H1 (cell line): ENCODE measurements around the gene ISOC2. TPM values are rescaled to one million over a fixed set of nuclear protein-coding genes. Genes with fewer than 3 reads are reported as not detected.

Source experiments
- CTCF ChIA-PET: fragments of 300-600 bp; sonication (Branson Sonifier 250); formaldehyde crosslinking; loops from one replicate; lab custom pipeline; 2021; ENCODE audit not compliant: partially characterized antibody; lab: Charles Lee
- POLR2A ChIA-PET: fragments of 300-600 bp; sonication (Branson Sonifier 250); formaldehyde crosslinking; loops from one replicate; lab custom pipeline; 2021; ENCODE audit warnings: inconsistent platforms; ENCODE audit not compliant: partially characterized antibody; lab: Charles Lee
- DNase-seq, 2 experiments: peaks; one replicate each; pipeline versions ENCODE4 v3.0.0 to v3.0.0-alpha.2; 2010 to 2022; ENCODE audit warnings: low spot score in 2 of 2, low read depth in 1 of 2, mixed read lengths in 1 of 2
- FAIRE-seq: peaks from 2 replicates; lab custom pipeline; 2011; peaks lifted over from hg19 to GRCh38; lab: Jason Lieb, UNC
- H2AFZ ChIP-seq: 2 replicates; pipeline ENCODE4 v1.8.1; 2012; ENCODE audit warnings: low read length, inconsistent platforms
- H2AK5ac ChIP-seq: 2 replicates; pipeline ENCODE4 v1.6.1; 2013; ENCODE audit warnings: low read depth, low read length
- H2BK120ac ChIP-seq: replicated peaks from 2 replicates; pipeline ENCODE3; 2013; ENCODE audit warnings: low read depth, low read length, inconsistent platforms
- H2BK12ac ChIP-seq: 2 replicates; pipeline ENCODE4 v1.6.1; 2013; ENCODE audit warnings: low read depth, low read length
- H2BK15ac ChIP-seq: 2 replicates; pipeline ENCODE4 v1.6.1; 2013; ENCODE audit warnings: low read length
- H2BK20ac ChIP-seq: 2 replicates; pipeline ENCODE4 v1.6.1; 2013; ENCODE audit warnings: low read length
- H2BK5ac ChIP-seq: 2 replicates; pipeline ENCODE4 v1.6.1; 2013; ENCODE audit warnings: low read depth, low read length
- H3K14ac ChIP-seq: 2 replicates; pipeline ENCODE4 v1.6.1; 2013; ENCODE audit warnings: inconsistent platforms; ENCODE audit not compliant: insufficient read length
- H3K18ac ChIP-seq: 2 replicates; pipeline ENCODE4 v1.6.1; 2013; ENCODE audit warnings: low read length; ENCODE audit errors: extremely low read depth
- H3K23ac ChIP-seq: 2 replicates; pipeline ENCODE4 v1.6.1; 2013; ENCODE audit warnings: inconsistent platforms; ENCODE audit not compliant: insufficient read length
- H3K23me2 ChIP-seq: 2 replicates; pipeline ENCODE4 v1.6.1; 2013; ENCODE audit warnings: low read depth, low read length
- H3K27ac ChIP-seq: 2 replicates; pipeline ENCODE4 v1.6.1; 2011; ENCODE audit warnings: low read depth, low read length, inconsistent platforms
- H3K27me3 ChIP-seq, 4 experiments: replicated peaks in 1 of 4; 1 replicate in 1 of 4; 2 replicates in 3 of 4; pipeline versions ENCODE4 v1.6.1 to v1.8.1; 2011 to 2013; ENCODE audit warnings: low read length in 3 of 4, mild to moderate bottlenecking in 3 of 4, inconsistent platforms in 2 of 4, mixed read lengths in 2 of 4, moderate library complexity in 1 of 4; ENCODE audit not compliant: control insufficient read depth in 3 of 4, insufficient read depth in 3 of 4; ENCODE audit errors: extremely low read depth in 1 of 4
- H3K36me3 ChIP-seq, 4 experiments: 2 replicates each; pipeline versions ENCODE4 v1.6.1 to v1.8.1; 2011 to 2013; ENCODE audit warnings: mild to moderate bottlenecking in 4 of 4, low read length in 3 of 4, moderate library complexity in 2 of 4, control low read depth in 1 of 4, inconsistent platforms in 1 of 4; ENCODE audit not compliant: insufficient read depth in 4 of 4, control insufficient read depth in 2 of 4
- H3K4ac ChIP-seq: replicated peaks from 2 replicates; pipeline ENCODE3; 2013; ENCODE audit warnings: low read length, low read depth, mixed read lengths, inconsistent platforms; ENCODE audit not compliant: insufficient read length
- H3K4me1 ChIP-seq, 4 experiments: replicated peaks in 1 of 4; 1 replicate in 1 of 4; 2 replicates in 3 of 4; pipeline versions ENCODE4 v1.6.1 to v1.8.1; 2011 to 2013; ENCODE audit warnings: low read length in 3 of 4, inconsistent platforms in 2 of 4, mixed read lengths in 1 of 4; ENCODE audit not compliant: insufficient read depth in 4 of 4, control insufficient read depth in 3 of 4
- H3K4me2 ChIP-seq, 2 experiments: 2 replicates each; pipeline versions ENCODE4 v1.6.1 to v1.8.1; 2011 to 2013; ENCODE audit warnings: low read depth in 2 of 2, low read length in 2 of 2, control low read depth in 1 of 2, inconsistent platforms in 1 of 2, mild to moderate bottlenecking in 1 of 2; ENCODE audit not compliant: insufficient read depth in 1 of 2
- H3K4me3 ChIP-seq, 4 experiments: fragments of 200-600, 300-600 bp in 1 of 4; sonication (generic), shearing (Covaris generic), sonication (Bioruptor Twin) in 1 of 4; 2 replicates each; pipeline versions ENCODE4 v1.5.1 to v1.8.1; 2011 to 2016; ENCODE audit warnings: low read length in 4 of 4, low read depth in 3 of 4, control low read depth in 2 of 4, inconsistent platforms in 2 of 4, mild to moderate bottlenecking in 2 of 4, mixed read lengths in 1 of 4, moderate library complexity in 1 of 4; ENCODE audit not compliant: insufficient read depth in 2 of 4; ENCODE audit errors: extremely low read depth in 1 of 4
- H3K56ac ChIP-seq: replicated peaks from 2 replicates; pipeline ENCODE3; 2013; ENCODE audit warnings: low read depth, mild to moderate bottlenecking, mixed read lengths, low read length, inconsistent platforms; ENCODE audit not compliant: insufficient read length
- H3K79me1 ChIP-seq: 2 replicates; pipeline ENCODE4 v1.6.1; 2013; ENCODE audit warnings: low read depth, low read length, control low read depth
- H3K79me2 ChIP-seq, 2 experiments: 2 replicates each; pipeline versions ENCODE4 v1.6.1 to v1.8.1; 2012 to 2013; ENCODE audit warnings: low read length in 2 of 2, mild to moderate bottlenecking in 2 of 2, inconsistent platforms in 1 of 2; ENCODE audit not compliant: insufficient read depth in 2 of 2, control insufficient read depth in 1 of 2
- H3K9ac ChIP-seq, 4 experiments: replicated peaks in 1 of 4; 1 replicate in 1 of 4; 2 replicates in 3 of 4; pipeline versions ENCODE4 v1.6.1 to v1.8.1; 2011 to 2013; ENCODE audit warnings: low read depth in 3 of 4, low read length in 3 of 4, control low read depth in 2 of 4, mild to moderate bottlenecking in 2 of 4, moderate library complexity in 2 of 4, inconsistent platforms in 1 of 4; ENCODE audit errors: extremely low read depth in 1 of 4
- H3K9me3 ChIP-seq, 2 experiments: 2 replicates each; pipeline versions ENCODE4 v1.6.1 to v1.8.1; 2012 to 2013; ENCODE audit warnings: mild to moderate bottlenecking in 2 of 2, moderate library complexity in 2 of 2, control low read depth in 1 of 2, inconsistent platforms in 1 of 2, low read depth in 1 of 2, low read length in 1 of 2, mixed read lengths in 1 of 2; ENCODE audit not compliant: insufficient read depth in 2 of 2
- H4K20me1 ChIP-seq, 2 experiments: replicated peaks in 1 of 2; 2 replicates each; pipeline versions ENCODE3 to v1.8.1; 2011 to 2013; ENCODE audit warnings: inconsistent platforms in 2 of 2, low read length in 2 of 2, mild to moderate bottlenecking in 1 of 2; ENCODE audit not compliant: insufficient read depth in 2 of 2, control insufficient read depth in 1 of 2
- H4K5ac ChIP-seq: 2 replicates; pipeline ENCODE4 v1.6.1; 2013; ENCODE audit warnings: low read length, low read depth, mixed read lengths, inconsistent platforms; ENCODE audit not compliant: insufficient read length
- H4K8ac ChIP-seq: 2 replicates; pipeline ENCODE4 v1.8.0; 2013; ENCODE audit warnings: mild to moderate bottlenecking, moderate library complexity, low read length, inconsistent platforms; ENCODE audit not compliant: insufficient read depth; ENCODE audit errors: extremely low read depth
- H4K91ac ChIP-seq: replicated peaks from 2 replicates; pipeline ENCODE3; 2013; ENCODE audit warnings: low read length, mixed read lengths, inconsistent platforms; ENCODE audit not compliant: insufficient read length
- CBX5 ChIP-seq: fragments of 300-800, 300-1000 bp; sonication (generic); IDR thresholded peaks from 2 replicates; pipeline ENCODE4 v1.7.1; 2016; ENCODE audit warnings: antibody characterized with exemption, low read length, low read depth
- POU5F1 ChIP-seq: IDR thresholded peaks from 2 replicates; pipeline ENCODE4 v1.6.1; 2011; ENCODE audit warnings: low read depth, mild to moderate bottlenecking, low read length, moderate library complexity
- WGBS, 2 experiments: shearing (Covaris generic) in 1 of 2; methylation state at CpG; one replicate each; pipeline versions ENCODE4 v1.1.6 to v1.1.7; 2013 to 2015; ENCODE audit warnings: low lambda C conversion rate in 2 of 2, mixed read lengths in 2 of 2, inconsistent platforms in 1 of 2, low coverage in 1 of 2, missing lambda C conversion rate in 1 of 2; ENCODE audit not compliant: insufficient replicate concordance in 2 of 2, insufficient coverage in 1 of 2, insufficient read length in 1 of 2; ENCODE audit errors: extremely low coverage in 1 of 2, missing lambda C conversion rate in 1 of 2; 5-methylcytosine and 5-hydroxymethylcytosine counted together
- polyA plus RNA-seq, 7 experiments: library from polyadenylated mRNA; depleted of rRNA in 3 of 7; stranded (reverse) in 5 of 7; unstranded in 2 of 7; fragments of >200 nt in 5 of 7; fragments of 200-250 nt in 2 of 7; gene quantifications; 1 replicate in 5 of 7; 2 replicates in 1 of 7; 4 replicates in 1 of 7; pipeline versions ENCODE4 v1.2.1 to v1.2.3, GENCODE V29; 2011 to 2013; ENCODE audit warnings: missing spikeins in 2 of 7, mixed read lengths in 2 of 7
- total RNA-seq: library from RNA; stranded (reverse); fragmentation: NEBNext Ultra II Directional; extraction: Animal tissue kit (Norgen Biotek cat#: 25700); gene quantifications from 2 replicates; pipeline ENCODE4 v1.2.1, GENCODE V29; 2021

ISOC2 gene
- total and polyA plus RNA-seq, 2 of the 8 experiments (the other 6 are each of a cell fraction or from before 2014, with no cell fraction given), result 96.9 to 152 TPM

GRCh38 chr19:55497763-55498162 is 36.3 kb upstream of the ISOC2 start:
- Histone ChIP-seq H3K14ac (no peak overlapping the region), H4K8ac (no peak overlapping the region), H3K9ac (no peak overlapping the region), H3K23ac (no peak overlapping the region), H3K27me3 (peaks cover 2 to 12% (median 7%) of the 10 kb centered on the region in 4 experiments), H3K56ac (no peak overlapping the region), H2BK20ac (no peak overlapping the region), H2BK5ac (no peak overlapping the region), H3K9me3 (peaks cover 0 to under 1% of the 10 kb centered on the region in 2 experiments; a peak in 1 of 4 replicates), H3K4me2 (no peak overlapping the region), H3K23me2 (no peaks in the 10 kb centered on the region), H2BK15ac (no peak overlapping the region), H3K4me3 (no peak overlapping the region), H3K79me1 (no peaks in the 10 kb centered on the region), H3K27ac (no peak overlapping the region), H3K4me1 (peaks cover 0 to 6% (median 3%) of the 10 kb centered on the region in 4 experiments; a peak in 1 of 7 replicates), H2AK5ac (no peak overlapping the region), H2AFZ (no peak overlapping the region), H3K4ac (no peak overlapping the region), H3K79me2 (no peaks in the 10 kb centered on the region), H3K18ac (no peak overlapping the region), H4K5ac (no peak overlapping the region), H4K20me1 (no peaks in the 10 kb centered on the region), H3K36me3 (no peaks in the 10 kb centered on the region), H2BK12ac (peak overlapping the region; percentile 41; the same call in 1 of the 2 replicates), H4K91ac (no peak overlapping the region), H2BK120ac (no peak overlapping the region)
- no peak for FAIRE-seq
- ChIA-PET POLR2A (interaction anchor here (0.6 to 4.9 kb wide), 6 partner anchors 10 to 634 kb away, joined by 3 to 50 read pairs (median 3); partner anchors contain the start of genes NAT14, SSC5D and UBE2S), CTCF (interaction anchor here (0.6 to 1.5 kb wide), 5 partner anchors 8 to 123 kb away, joined by 3 to 4 read pairs (median 3); no protein-coding TSS in a partner anchor)
- DNase-seq, result no peak
- 87% methylated on average over 13 of the region's 13 CpGs; no CpG with 5 or more reads in 1 of the 2 experiments for WGBS, 2 experiments
- TF ChIP-seq POU5F1, result no peak
- no peak for TF ChIP-seq CBX5
